Measurements from ENCODE around the gene EGFR.
"Not testable (repeated sequence)": the region's sequence is repeated elsewhere in the genome, so short reads cannot be mapped to it uniquely, and the experiment has no call there.

Gene EGFR

GRCh38 chr7:55035410-55035809 lies 16.6 kb downstream of the EGFR start:
- not testable (repeated sequence) for DNase-seq (ENCODE audit: low read depth in 2 of 2)

GRCh38 chr7:55036950-55037736 lies 18.3 kb downstream of the EGFR start:
- no peak for DNase-seq (ENCODE audit: low read depth in 2 of 2)

- no peak for DNase-seq (ENCODE audit: low read depth in 2 of 2)
Observed at GRCh38 chr7:55043691-55044370, 25.0 kb downstream of the EGFR start.

GRCh38 chr7:55044371-55044717 lies 25.5 kb downstream of the EGFR start:
- DNase-seq (ENCODE audit: low read depth in 2 of 2) = no peak

- no peak for DNase-seq (ENCODE audit: low read depth in 2 of 2)
Observed at GRCh38 chr7:55044791-55045190, 26.0 kb downstream of the EGFR start.

GRCh38 chr7:55046582-55047342 lies 27.9 kb downstream of the EGFR start:
- DNase-seq (ENCODE audit: low read depth in 2 of 2) = no peak

GRCh38 chr7:55048221-55048859 lies 29.5 kb downstream of the EGFR start:
- no peak for DNase-seq (ENCODE audit: low read depth in 2 of 2)

- no peak for DNase-seq (ENCODE audit: low read depth in 2 of 2)
Observed at GRCh38 chr7:55050281-55050680, 31.5 kb downstream of the EGFR start.

- no peak for DNase-seq (ENCODE audit: low read depth in 2 of 2)
Observed at GRCh38 chr7:55052081-55052480, 33.3 kb downstream of the EGFR start.

- DNase-seq (ENCODE audit: low read depth in 2 of 2) = no peak
Observed at GRCh38 chr7:55052741-55053427, 34.1 kb downstream of the EGFR start.

- no peak for DNase-seq (ENCODE audit: low read depth in 2 of 2)
Observed at GRCh38 chr7:55053651-55054571, 35.1 kb downstream of the EGFR start.

- DNase-seq (ENCODE audit: low read depth in 2 of 2) = no peak
Observed at GRCh38 chr7:55054758-55055157, 35.9 kb downstream of the EGFR start.

GRCh38 chr7:55055479-55055878 lies 36.7 kb downstream of the EGFR start:
- no peak for DNase-seq (ENCODE audit: low read depth in 2 of 2)

GRCh38 chr7:55056068-55056467 lies 37.3 kb downstream of the EGFR start:
- DNase-seq (ENCODE audit: low read depth in 2 of 2) = no peak

- no peak for DNase-seq (ENCODE audit: low read depth in 2 of 2)
Observed at GRCh38 chr7:55056577-55057480, 38.0 kb downstream of the EGFR start.

GRCh38 chr7:55058314-55058713 lies 39.5 kb downstream of the EGFR start:
- no peak for DNase-seq (ENCODE audit: low read depth in 2 of 2)

GRCh38 chr7:55059021-55059420 lies 40.2 kb downstream of the EGFR start:
- DNase-seq (ENCODE audit: low read depth in 2 of 2) = no peak

- no peak for DNase-seq (ENCODE audit: low read depth in 2 of 2)
Observed at GRCh38 chr7:55060085-55060484, 41.3 kb downstream of the EGFR start.

GRCh38 chr7:55060636-55061022 lies 41.8 kb downstream of the EGFR start:
- no peak for DNase-seq (ENCODE audit: low read depth in 2 of 2)

Data from activated CD8-positive, alpha-beta memory T cell treated with anti-CD3 and anti-CD28 coated beads for 4 hours (primary cell).